DMS114 treated with DMSO at 0.1 percent for 48 hours (cell line): Measurements from ENCODE around the gene SPRY4.
"Not testable (repeated sequence)": the region's sequence is repeated elsewhere in the genome, so short reads cannot be mapped to it uniquely, and the experiment has no call there.

Experiments
- DNase-seq: peaks from one replicate; lab custom pipeline; 2025; ENCODE audit not compliant: unreplicated experiment; lab: John Stamatoyannopoulos, UW

Gene SPRY4

GRCh38 chr5:142295960-142296860 is 28.6 kb downstream of the SPRY4 start:
- no peak for DNase-seq

DNA sequence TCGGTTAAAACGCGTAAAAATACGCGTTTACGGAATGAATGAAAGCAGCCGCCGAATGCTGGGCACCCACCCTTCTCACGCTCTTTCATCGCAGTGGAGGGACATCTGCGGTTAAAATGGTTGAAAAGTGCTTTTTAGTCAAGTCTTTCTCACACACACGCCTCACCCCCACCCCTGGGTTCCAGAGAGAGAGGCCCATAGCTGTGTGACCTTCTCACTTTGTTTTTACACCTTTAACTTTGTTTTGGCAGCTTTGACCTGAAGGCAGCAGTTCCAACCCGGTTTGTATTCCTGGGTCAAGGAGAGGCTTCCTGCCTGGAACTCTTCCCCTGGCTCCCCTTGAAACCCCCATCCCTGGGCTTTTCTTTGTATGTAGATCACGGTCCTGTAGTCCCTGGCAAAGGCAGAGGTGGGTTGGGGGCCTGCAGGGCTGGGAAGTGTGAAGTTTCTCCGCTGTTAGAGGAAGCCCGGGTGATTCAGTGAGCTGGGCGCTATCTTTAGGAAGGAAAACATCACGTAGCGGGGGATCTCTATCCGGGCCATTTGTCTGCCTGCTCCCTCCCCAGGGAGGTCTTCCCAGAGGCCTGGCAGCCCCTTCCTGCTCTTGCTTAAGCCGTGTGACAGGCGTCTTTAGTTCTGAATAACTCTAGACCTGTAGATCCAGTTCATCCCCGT is 29.6 kb downstream of the SPRY4 start:
- DNase-seq: no peak

GRCh38 chr5:142293486-142293885 is 31.3 kb downstream of the SPRY4 start:
- DNase-seq: no peak

- DNase-seq: no peak
These were observed 32.0 kb downstream of the SPRY4 start for GRCh38 chr5:142292808-142293207.

DNA sequence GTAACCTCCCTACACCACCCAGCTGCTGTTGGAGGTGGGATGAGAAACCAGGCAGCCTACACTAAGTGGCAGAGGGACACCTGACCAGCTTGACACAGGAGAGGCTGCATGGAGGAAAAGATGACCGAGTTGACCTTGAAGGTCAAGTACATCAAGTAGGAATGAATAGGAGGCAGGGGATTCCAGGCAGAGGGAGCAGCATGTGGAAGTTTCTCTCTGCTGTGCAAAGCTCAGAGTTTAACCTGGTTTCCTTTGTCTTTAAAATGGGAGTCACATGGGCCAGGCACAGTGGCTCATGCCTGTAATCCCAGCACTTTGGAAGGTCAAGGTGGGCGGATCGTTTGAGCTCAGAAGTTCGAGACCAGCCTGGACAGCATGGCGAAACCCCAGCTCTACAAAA is 32.6 kb downstream of the SPRY4 start:
- no peak for DNase-seq

DNA sequence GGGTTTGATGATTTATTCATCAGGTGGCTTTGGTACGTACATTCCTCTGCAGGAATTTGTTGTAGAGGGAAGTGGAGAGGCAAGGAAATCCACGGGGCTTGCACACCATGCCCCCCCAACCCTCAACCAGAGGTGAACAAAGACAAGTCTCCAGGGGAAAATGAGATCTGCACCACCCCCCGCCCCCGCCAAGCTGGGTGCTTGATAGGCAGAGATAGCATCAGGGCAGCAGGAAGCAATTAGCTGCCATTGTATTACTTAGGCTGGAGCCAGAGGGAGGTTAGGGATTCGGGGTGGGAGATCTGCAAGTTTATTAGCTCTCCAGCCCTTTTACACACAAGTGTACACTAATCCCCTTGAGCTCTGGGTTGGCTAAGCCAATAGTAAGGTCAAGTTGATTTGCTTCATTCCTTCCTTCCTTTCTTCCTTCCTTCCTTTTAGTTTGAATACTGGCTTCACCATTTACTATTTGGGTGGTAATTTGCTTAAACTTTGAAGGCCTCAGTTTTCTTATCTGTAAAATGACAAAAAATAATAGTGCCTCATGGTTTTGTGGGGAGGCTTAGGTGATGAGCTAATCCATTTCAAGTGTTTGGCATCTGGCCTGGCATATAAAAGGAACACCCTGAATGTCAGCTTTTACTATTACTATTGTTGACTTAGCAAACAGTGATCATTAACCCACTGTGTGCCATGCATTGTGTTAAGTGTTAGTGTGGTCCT is 34.1 kb downstream of the SPRY4 start:
- DNase-seq: no peak

- DNase-seq: no peak
These were observed 34.9 kb downstream of the SPRY4 start for GRCh38 chr5:142289708-142290576.

GRCh38 chr5:142287973-142288313 is 36.9 kb downstream of the SPRY4 start:
- DNase-seq: no peak

- no peak for DNase-seq
These were observed 37.5 kb downstream of the SPRY4 start for GRCh38 chr5:142287096-142287972.

- DNase-seq: no peak
These were observed 38.7 kb downstream of the SPRY4 start for GRCh38 chr5:142286111-142286510.

DNA sequence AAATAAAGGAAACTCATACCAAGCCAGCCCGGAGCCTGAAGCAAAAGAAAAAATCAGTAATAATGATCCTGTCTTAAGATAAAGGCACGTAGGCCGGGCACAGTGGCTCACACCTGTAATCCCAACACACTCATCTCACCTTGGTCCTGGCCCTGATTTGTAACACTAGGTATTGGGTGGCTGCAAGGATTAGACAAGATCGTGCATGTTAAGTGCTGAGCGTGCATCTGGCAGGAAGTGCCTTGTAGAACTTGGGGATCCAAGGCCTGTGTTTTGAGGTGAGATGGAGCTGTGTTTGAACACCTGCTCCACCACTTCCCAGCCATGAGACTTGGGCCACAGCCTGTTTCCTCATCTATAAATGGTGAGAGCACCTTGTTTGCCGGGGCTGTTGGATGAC is 41.5 kb downstream of the SPRY4 start:
- DNase-seq: no peak

GRCh38 chr5:142281966-142282365 is 42.9 kb downstream of the SPRY4 start:
- no peak for DNase-seq

DNA sequence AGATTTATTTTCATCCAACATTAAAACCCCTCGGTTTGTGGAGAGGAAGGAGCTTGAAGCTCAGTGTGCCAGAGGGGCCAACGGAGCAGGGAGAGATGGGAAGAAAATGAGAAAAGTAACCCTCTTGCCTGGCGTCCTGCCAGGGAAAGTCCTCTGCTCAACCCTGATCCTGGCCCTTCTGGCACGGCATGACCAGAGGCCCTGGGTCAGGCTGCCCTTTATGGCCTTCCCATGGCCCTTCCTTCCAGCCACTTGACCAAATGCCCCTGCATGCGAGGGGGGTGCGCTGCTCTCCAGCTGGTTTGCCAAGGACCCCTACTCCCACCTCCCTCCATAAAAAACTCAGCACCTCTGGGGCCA is 43.8 kb downstream of the SPRY4 start:
- DNase-seq: no peak

DNA sequence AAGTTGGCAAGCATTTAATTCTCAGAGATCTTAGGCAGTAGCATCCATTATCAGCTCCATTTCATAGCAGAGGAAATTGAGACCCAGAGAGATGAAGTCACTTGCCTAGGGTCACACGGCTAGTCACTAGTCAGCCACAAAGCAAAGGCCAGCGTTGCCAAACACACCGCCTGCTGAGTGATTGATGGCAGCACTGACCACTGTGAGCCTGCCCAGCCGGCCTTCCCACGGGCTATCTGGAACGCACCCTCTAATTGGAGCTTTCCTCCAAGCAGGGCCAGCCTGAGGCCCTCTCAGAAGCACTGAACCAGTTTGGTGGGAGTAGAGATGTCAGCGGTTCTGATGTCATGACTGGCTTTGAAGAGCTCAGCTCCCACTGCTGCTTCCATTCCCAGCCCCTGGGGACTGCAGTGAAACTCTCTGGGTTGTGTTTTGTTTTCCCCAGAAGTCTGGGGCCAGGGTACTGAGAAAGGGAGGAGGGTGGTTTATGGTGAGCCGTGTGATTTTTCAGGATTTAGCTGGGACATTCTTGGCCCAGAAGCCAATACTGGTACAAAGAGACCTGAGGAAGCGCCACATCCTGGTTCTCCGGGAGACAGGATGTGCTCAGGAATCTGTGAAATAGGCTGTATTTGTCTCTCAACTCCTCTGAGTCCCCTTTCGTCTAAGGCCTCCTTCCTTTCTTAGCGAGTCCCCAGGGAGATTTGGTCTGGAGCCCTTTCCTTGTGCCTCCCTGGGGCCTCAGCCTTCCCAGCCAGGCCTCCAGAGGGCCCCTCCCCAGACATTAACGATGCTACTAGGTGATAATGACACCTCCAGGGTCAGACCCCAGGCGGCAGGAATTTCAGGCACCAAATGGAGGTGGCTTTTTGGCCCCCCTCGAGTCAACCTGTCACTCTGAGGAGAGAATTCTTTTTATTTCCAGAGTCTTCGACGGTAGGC is 44.5 kb downstream of the SPRY4 start:
- no peak for DNase-seq

DNA sequence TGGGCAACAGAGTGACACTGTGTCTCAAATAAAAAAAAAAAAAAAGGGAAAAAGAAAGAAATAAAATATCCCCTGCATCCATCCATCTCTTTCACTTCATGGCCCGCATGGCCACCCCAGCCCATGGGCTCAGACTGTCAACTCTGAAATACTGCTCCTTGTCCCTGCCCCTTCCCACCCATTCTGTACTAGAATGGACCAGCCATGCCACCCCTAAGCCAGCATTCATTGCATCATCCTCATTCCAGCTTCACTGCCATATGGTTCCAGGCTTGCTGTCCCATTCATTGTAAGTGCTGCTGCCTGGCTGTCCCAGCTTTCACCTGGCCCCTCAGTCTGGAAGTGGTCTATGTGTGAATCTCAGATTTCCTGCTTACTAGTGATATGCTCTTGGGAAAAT is 46.2 kb downstream of the SPRY4 start:
- no peak for DNase-seq

- DNase-seq: no peak
These were observed 47.0 kb downstream of the SPRY4 start for GRCh38 chr5:142277796-142278195.

GRCh38 chr5:142276517-142276916 is 48.3 kb downstream of the SPRY4 start:
- no peak for DNase-seq

GRCh38 chr5:142275496-142275895 is 49.3 kb downstream of the SPRY4 start:
- no peak for DNase-seq

DNA sequence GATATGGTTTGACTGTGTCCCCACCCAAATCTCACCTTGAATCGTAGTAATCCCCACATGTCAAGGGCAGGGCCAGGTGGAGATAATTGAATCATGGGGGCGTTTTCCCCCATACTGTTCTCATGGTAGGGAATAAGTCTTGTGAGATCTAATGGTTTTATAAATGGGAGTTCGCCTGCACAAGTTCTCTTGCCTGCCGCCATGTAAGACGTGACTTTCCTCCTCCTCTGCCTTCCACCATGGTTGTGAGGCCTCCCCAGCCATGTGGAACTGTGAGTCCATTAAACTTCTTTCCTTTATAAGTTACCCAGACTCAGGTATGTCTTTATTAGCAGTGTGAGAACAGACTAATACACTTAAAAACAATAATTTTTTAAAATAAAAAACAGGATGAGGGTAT is 52.2 kb downstream of the SPRY4 start:
- not testable (repeated sequence) for DNase-seq
